CD1c-positive myeloid dendritic cell (primary cell): Measurements from ENCODE around the gene C1orf198.

Experiments
- DNase-seq: peaks from one replicate; pipeline ENCODE4 v3.0.0-alpha.2; 2016; ENCODE audit errors: extremely low spot score

C1orf198 gene

DNA sequence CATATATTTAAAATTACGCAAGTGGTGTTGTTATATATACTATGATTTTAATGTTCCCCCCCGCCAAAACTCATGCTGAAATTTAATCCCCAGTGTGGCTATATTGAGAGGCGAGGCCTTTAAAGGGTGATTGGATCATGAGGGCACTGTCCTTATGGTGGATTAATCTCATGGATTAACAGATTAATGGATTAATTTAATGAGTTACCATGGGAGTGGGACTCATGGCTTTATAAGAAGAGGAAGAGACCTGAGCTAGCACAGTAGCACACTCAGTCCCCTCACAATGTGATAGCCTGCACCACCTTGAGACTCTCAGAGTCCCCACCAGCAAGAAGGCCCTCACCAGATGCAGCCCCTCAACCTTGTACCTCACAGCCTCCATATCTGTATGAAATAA lies 34.8 kb downstream of the C1orf198 start:
- no peak for DNase-seq

DNA sequence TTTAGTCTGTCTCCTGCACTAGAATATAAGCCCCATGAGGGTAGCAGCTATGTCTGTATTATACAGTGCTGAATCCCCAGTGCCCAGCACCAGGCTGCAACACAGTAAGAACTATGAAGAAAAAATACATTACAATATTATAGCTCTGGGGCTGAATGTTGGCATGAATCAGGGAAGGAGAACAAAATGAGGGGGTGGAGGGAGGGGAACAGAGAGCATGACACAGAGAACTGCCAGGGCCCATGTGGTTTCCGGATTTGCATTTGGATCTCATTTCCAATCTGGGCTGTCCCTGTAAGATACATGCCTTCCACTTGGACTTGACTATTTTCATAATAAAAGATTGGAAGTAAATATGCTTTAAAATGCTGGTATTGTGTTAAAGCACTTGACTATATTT lies 35.8 kb downstream of the C1orf198 start:
- DNase-seq = no peak

GRCh38 chr1:230831771-230832170 lies 36.5 kb downstream of the C1orf198 start:
- no peak for DNase-seq

DNA sequence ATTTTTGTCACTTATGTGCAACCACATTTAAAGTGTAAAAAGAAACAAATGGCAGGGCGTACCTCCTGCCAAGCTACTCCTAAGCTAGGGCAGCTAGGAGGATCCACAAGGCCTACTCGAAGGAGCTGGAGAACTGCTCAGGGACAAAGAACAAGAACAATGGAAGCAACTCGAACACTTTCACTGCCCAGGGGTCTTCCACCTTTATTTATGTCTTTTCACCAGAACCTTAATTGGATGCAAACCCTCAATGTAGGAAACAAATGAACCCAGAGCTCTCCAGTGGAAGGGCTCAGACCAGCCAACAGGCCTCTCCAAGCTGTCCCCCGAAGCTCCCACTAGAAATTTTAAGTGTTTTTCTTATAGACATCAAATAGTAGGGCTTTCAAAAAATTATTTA lies 39.9 kb downstream of the C1orf198 start:
- DNase-seq = no peak

DNA sequence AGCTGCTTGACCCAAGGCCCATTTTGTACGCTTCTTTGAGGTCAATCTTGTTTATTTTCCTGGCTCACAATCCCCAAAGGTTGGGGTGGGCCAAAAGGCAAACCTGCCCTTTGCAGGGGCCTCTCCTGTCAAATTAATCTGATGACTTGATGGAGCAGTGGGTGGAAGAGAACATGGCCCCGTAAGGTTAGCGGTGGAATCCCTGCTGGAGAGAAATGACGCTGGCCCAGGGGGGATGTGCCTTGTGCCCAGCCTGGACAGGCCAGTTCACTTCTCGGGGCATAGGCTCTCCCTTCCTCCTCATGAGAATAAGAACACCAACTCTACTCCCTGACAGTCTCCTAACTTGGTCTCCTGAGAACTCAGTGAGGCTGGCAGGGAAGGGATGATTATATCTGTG lies 40.5 kb downstream of the C1orf198 start:
- DNase-seq = no peak

GRCh38 chr1:230827081-230827681 lies 41.1 kb downstream of the C1orf198 start:
- DNase-seq = no peak

DNA sequence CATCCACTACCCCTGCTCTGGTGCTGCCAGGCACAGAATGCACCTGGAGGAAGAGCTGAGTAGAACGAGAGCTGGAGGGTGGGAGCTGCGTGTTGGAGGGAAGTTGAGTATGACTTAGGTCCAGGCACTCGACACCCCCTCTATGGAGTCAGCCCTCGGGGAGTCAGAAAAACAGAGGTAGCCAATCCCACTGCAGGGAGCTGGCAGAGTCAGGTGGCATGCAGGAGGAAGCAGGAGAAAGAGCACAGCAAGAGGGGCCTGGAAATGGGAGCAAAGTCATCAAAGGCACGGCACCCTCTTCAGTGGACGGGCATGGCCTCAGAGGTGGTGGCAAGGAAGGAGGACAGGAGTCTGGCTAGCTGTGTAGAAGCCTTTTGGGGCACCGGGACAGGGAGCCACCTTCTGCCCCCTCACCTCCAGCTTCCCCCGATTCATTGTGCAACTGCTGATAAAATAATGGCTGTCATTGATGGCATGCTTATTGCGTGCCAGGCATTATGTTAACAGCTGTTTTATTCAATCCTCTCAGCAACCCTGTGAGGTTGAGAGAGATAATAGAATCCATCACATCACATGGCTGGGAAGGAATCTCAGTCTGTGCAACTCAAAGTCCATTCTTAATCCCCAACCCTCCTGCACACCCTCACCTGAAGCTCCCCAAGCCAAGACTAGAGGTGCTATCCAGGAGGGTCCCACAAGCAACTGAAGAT lies 42.0 kb downstream of the C1orf198 start:
- DNase-seq = no peak

DNA sequence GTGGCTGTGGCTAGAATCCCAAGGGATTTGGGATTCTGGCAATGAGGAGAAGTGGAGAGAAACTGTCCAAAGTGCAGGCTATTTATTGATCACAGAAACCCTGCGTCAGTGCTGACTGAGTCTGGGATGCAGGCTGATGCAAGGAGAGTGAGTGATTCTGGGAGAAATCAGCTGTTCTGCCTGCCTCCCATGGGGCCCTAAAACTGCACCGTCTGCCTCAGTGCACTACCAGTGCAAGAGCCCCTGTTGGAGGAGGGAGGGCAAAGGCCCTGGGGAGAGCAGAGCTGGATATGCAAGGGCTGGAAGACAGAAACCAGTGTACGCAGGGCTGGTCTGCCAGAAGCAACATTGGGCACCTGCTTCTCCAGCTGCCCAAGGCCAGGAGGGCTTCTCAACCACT lies 42.6 kb downstream of the C1orf198 start:
- no peak for DNase-seq

GRCh38 chr1:230824919-230825721 lies 43.2 kb downstream of the C1orf198 start:
- peak; percentile 24 for DNase-seq

GRCh38 chr1:230824551-230824918 lies 43.8 kb downstream of the C1orf198 start:
- DNase-seq = no peak

GRCh38 chr1:230823931-230824381 lies 44.4 kb downstream of the C1orf198 start:
- DNase-seq = no peak

GRCh38 chr1:230823426-230823825 lies 44.9 kb downstream of the C1orf198 start:
- DNase-seq = no peak

DNA sequence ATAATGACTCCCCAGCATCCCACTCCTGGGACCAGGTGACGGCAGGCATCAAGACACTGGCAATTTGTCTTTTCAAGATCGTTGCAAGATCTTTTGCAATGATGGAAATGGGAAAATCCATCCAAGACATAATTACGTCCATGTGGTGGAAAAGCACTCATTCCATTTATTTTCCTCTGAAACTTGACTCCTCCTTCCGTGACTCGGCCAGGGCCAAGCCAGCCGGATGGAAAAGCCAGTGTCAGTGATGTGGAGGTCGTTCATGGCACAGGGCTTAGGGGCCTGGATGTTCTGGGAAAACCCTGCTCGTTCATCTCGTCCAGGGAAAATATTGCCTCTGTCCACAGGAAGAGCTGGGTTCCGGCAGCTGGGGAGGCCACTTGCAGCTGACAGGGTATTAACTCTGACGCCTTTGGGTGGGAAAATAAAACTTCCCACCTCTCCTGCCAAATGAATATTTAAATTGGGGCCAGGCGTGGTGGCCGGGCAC lies 46.2 kb downstream of the C1orf198 start:
- no peak for DNase-seq

GRCh38 chr1:230821346-230821745 lies 47.0 kb downstream of the C1orf198 start:
- DNase-seq = no peak

DNA sequence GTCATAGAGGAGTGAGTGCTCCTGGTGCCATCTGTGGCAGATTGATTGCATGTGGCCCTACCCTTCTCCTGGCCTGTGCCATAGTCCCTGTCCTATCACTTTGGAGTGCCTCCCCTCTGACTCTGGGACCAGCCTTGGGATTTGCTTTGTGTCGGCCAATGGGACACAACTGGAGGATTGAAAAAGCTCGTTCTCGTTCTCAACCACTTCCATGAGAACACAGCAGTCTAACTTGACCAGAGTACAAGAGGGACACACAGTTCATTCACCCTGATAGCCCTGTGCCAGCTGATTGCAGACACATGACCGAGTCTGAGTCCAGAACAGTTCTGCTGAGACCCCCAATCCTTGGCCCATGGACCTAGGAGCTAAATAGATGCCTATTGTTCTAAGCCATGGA lies 47.8 kb downstream of the C1orf198 start:
- DNase-seq = no peak

- DNase-seq = no peak
Observed at GRCh38 chr1:230819976-230820375, 48.3 kb downstream of the C1orf198 start.

GRCh38 chr1:230818901-230819300 lies 49.4 kb downstream of the C1orf198 start:
- DNase-seq = no peak

GRCh38 chr1:230818367-230818766 lies 50.0 kb downstream of the C1orf198 start:
- DNase-seq = no peak

GRCh38 chr1:230816018-230816417 lies 52.3 kb downstream of the C1orf198 start:
- DNase-seq = no peak

DNA sequence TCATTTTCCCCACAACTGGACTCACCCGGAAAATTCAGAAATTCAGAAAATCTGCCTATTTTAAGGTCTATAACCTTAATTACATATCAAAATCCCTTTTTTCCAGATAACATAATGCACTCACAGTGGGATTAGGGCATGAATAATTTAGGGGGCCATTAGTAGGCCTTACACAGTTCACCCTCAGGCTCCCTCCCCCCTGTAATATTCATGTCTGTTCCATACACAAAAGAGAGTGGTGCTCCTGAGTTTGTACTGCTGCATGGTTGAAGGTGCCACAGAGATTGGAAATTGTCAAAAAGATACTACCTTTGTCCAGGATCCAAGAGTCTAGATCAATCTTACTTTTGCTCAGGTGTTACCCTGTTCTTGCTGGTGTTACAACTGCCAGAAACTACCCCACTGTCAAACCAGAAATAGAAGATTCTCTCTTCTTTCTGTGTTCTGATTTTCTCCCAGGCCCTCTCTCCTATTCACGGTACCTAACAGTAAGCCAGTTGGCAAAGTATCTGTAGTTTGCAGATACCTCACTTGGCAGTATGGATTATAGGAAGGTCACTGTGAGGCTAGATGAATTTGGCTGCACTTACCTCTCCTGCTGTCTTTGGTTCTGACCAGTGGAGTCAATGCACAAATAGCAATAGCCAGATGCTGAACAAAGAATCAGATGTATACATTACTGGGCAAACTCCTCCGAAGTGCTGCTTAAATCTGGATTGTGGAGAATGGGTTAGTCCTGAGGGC lies 53.2 kb downstream of the C1orf198 start:
- DNase-seq = no peak

DNA sequence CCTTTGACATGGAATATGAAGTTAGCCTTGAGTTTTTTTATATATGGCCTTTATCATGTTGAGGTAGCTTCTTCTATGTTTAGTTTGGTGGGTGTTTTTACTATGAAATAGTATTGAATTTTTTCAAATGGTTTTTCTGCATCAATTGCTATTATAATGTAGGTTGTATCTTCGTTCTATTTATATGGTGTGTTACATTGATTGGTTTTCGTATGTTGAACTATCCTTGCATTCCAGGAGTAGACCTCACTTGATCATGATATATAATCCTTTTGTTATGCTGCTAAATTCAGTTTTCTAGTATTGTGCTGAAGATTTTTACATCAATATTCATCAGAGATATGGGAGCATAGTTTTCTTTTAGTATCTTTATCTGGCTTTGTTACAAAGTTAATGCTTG lies 55.8 kb downstream of the C1orf198 start:
- DNase-seq = no peak
